Daoy (cell line): ENCODE data around the gene BCL2A1. TPM values are rescaled to one million over a fixed set of nuclear protein-coding genes. Genes with fewer than 3 reads are reported as not detected.
"Not testable (repeated sequence)": the region's sequence is repeated elsewhere in the genome, so short reads cannot be mapped to it uniquely, and the experiment has no call there.

ENCODE experiments used
- DNase-seq: peaks from one replicate; pipeline ENCODE4 v3.0.0-alpha.2; 2015; ENCODE audit warnings: low read depth
- total RNA-seq: library from RNA; depleted of rRNA; stranded (reverse); fragments of >200 nt; shearing (Covaris generic); gene quantifications from 2 replicates; pipeline ENCODE4 v1.2.3, GENCODE V29; 2014; rRNA removed

BCL2A1 gene
- 8.4 and 10.1 TPM in 2 replicates for total RNA-seq

GRCh38 chr15:79970624-79971434 is at the start of gene BCL2A1:
TSS of gene BCL2A1 (minus strand) at chr15:79971196. CDS start at chr15:79971119, 77 bp downstream.
- peak; percentile 77 for DNase-seq

- no peak for DNase-seq
Observed at GRCh38 chr15:80020731-80021130, 49.7 kb upstream of the BCL2A1 start.

GRCh38 chr15:80020149-80020548 is 49.2 kb upstream of the BCL2A1 start:
- DNase-seq: not testable (repeated sequence)

GRCh38 chr15:80019168-80019745 is 48.3 kb upstream of the BCL2A1 start:
- no peak for DNase-seq

DNA sequence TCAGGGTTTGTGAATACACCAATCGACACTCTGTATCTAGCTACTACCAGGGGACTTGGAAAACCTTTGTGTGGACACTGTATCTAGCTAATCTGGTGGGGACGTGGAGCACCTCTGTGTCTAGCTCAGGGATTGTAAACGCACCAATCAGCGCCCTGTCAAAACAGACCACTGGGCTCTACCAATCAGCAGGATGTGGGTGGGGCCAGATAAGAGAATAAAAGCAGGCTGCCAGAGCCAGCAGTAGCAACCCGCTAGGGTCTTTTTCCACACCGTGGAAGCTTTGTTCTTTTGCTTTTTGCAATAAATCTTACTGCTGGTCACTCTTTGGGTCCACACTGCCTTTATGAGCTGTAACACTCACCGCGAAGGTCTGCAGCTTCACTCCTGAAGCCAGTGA is 46.1 kb upstream of the BCL2A1 start:
- not testable (repeated sequence) for DNase-seq

- not testable (repeated sequence) for DNase-seq
Observed at GRCh38 chr15:80016506-80016905, 45.5 kb upstream of the BCL2A1 start.

- no peak for DNase-seq
Observed at GRCh38 chr15:80015156-80015555, 44.2 kb upstream of the BCL2A1 start.

GRCh38 chr15:80014186-80014585 is 43.2 kb upstream of the BCL2A1 start:
- not testable (repeated sequence) for DNase-seq

- no peak for DNase-seq
Observed at GRCh38 chr15:80012060-80012726, 41.2 kb upstream of the BCL2A1 start.

DNA sequence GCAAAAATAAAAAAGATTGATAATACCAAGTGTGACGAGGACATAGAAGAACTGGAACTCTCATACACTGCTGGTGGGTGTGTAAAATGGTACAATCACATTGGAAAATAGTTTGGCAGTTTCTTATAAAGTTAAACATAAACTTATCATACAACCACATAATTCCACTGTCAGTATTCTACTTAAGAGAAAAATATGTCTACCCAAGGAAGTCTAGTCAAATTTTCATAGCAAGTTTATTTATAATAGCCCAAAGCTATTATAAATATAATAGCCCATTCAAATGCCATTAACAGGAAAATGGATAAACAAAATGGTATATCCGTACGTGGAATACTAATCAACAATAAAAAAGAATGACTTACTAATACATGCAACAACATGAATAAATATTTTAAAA is 40.6 kb upstream of the BCL2A1 start:
- no peak for DNase-seq

- peak; percentile 23 for DNase-seq
Observed at GRCh38 chr15:80011041-80011523, 40.1 kb upstream of the BCL2A1 start.

DNA sequence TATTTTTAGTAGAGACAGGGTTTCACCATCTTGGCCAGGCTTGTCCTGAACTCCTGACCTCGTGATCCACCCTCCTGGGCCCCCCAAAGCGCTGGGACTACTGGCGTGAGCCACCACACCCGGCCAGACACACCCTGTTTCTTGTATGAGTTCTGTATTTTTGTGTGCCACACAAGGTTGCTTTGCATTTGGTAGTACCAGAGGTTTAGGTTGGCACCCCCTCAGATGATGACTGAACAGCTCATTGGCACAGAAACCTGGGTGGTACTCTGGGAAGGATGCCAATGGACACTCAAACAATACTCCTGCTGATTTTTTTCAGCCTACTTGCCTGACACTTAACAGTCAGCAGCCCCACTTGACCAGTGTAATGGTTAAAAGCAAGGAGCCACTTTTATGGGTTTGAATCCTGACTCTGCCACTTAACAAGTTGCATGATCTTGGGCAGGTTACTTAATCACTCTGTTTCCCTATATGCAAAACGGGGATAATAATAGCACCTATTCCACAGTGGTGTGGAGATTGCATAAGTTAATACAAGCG is 39.2 kb upstream of the BCL2A1 start:
- DNase-seq: peak; percentile 67

DNA sequence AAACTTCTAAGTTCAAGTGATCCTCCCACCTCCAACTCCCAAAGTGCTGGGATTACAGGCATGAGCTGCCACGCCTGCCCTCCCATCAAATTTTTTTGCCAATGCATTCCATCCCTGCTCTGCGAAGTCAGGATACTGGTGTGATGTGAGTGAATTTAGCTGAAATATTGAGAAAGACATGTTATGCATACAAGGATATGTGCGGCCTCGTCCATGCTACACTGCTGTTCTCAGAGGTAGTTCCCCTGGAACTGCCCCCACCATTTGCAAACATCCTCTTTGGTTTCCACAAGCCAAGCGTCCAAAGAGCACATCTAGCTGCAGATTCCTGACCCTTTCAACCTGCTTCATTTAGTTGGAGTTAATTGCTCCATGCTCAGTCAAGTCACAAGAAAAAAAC is 36.5 kb upstream of the BCL2A1 start:
- DNase-seq: no peak

DNA sequence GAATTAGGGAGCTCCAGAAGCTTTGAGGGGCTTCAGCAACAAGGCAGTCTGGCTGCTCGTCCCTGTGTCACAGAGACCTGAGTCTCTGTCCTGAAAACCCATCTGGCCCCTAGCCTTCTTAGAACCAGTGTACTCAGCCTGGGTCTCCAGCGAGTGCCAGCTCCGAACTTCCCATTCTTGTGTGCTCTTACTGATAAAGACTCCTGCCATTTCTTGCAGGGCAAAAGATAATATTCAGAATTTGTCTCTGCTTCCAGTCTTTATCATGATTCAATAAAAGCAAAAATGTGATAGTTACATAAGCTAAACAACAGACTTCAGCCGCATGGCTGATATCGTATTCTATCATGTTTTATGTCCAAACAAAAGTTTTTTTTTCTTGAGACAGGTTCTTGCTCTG is 36.0 kb upstream of the BCL2A1 start:
- DNase-seq: no peak

GRCh38 chr15:80003934-80004472 is 33.0 kb upstream of the BCL2A1 start:
- DNase-seq: no peak

DNA sequence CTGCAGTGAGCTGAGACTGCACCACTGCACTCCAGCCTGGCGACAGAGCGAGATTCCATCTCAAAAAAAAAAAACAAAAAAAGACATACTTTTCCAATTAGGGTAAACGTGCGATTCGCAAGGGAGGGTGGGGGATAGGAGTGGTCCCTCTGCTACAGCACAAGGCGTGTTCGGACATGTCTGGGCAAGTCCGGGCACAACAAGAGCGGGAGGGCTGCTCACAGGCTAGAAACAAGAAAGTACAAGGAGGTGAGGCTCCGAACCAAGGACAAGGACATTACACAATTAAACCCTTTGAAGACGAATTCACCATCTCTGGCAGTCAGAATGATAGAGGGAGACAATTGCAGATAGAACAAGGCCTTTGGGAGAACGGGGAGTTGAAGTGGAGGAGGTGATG is 32.2 kb upstream of the BCL2A1 start:
- no peak for DNase-seq

DNA sequence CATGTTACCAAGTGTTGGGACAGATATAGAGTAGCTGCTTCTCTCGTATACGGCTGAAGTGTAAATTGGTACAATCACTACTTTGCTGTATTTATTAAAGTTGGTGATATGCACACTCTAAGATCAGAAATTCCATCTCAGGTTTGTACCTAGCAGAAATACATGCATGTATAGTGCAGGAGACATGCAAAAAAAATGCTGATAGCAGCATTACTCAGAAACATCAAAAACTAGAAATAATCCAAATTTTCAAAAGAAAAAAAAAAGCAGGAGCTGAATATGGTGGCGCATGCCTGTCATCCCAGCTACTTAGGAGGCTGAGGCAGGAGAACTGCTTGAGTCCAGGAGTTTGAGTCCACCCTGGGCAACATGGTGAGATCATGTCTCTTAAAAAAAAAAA is 31.3 kb upstream of the BCL2A1 start:
- DNase-seq: no peak

- DNase-seq: peak; percentile 44
Observed at GRCh38 chr15:79994615-79995014, 23.6 kb upstream of the BCL2A1 start.

GRCh38 chr15:79991826-79992225 is 20.8 kb upstream of the BCL2A1 start:
- no peak for DNase-seq

GRCh38 chr15:79990997-79991334 is 20.0 kb upstream of the BCL2A1 start:
- no peak for DNase-seq

DNA sequence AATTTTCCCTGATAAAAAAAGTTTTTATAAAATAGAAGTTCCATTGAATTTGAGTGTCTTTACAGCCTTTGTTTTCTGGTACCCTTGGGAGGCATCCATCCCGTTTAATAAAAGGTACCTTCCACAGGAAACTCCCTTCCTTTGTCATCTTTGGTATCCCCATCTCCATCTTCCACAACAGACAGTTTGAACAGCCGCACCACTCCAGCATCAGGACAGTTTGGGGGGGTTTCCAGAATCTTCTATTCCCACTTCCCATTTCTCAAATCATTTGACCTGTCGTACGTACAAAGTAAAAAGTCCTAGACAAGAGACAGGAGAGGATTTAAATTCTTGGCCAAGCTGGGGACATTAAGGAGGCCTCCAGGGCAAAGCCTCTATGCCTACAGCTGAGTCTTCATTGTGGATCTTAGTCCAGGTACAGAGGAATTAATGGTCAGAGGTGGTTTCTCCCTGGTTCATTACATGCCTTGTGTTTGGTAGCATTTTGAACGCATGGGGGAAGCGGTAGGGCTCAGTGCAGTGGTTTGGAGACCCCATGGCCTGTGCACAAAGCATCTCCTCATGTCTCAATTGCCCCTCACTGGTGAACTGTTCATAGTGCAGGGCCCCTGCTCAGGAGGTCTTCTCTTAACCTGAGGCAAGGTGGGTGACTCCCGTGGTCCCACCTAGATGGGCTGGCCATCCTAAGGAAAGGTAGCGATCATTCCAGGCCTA is 19.4 kb upstream of the BCL2A1 start:
- no peak for DNase-seq

DNA sequence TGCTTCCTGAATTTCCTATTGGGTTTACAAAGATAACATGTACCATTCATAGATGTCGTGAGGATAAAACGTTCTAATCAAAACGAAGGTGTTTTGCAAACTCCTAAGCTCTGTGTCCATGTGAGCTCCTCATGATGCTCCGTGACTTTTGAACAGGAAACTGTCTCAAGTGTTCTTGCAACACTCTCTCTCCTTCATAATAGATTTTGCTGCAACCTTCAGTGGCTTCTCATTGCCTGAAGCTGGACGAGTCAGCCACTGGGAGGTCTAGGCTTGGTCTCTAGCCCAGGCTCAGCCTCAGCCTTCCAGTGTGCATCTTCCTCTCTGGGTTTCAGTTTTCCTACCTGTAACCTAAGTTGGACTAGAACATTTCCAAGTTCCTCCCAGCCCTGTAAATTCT is 18.7 kb upstream of the BCL2A1 start:
- no peak for DNase-seq
